SH-SY5Y (cell line): ENCODE measurements around the gene USP22.

Source experiments
- GATA2 ChIP-seq: IDR thresholded peaks from 2 replicates; pipeline ENCODE4 v1.6.1; 2011; ENCODE audit warnings: mild to moderate bottlenecking, low read depth, low read length
- GATA3 ChIP-seq: IDR thresholded peaks from 2 replicates; pipeline ENCODE4 v1.6.1; 2011; ENCODE audit warnings: low read depth, mild to moderate bottlenecking, low read length, moderate library complexity

GRCh38 chr17:21039839-21040575 lies 2.8 kb downstream of the USP22 start:
- TF ChIP-seq GATA3 (no peak), GATA2 (no peak)
